GM12878 (cell line): ENCODE data around the gene SMAD2.

ENCODE experiments used
- CBFB ChIP-seq: IDR thresholded peaks from 2 replicates; pipeline ENCODE4 v1.6.1; 2016; ENCODE audit warnings: antibody characterized with exemption, low read depth
- CTCF ChIP-seq, 3 experiments: IDR thresholded peaks in 2 of 3; conservative IDR thresholded peaks in 1 of 3; 2 replicates each; pipeline ENCODE4 v1.5.1; 2011; ENCODE audit warnings: low read depth in 3 of 3, low read length in 3 of 3, mild to moderate bottlenecking in 3 of 3, control low read depth in 2 of 3, moderate library complexity in 2 of 3, inconsistent platforms in 1 of 3, mixed read lengths in 1 of 3; ENCODE audit not compliant: control insufficient read depth in 2 of 3, insufficient read depth in 1 of 3; ENCODE audit errors: extremely low read depth in 1 of 3
- EP300 ChIP-seq, 2 experiments: fragments of 150-350 bp in 1 of 2; IDR thresholded peaks; 2 replicates each; pipeline ENCODE4 v1.6.1; 2011 to 2012; ENCODE audit warnings: low read depth in 2 of 2, low read length in 2 of 2, borderline replicate concordance in 1 of 2, improper control_type of control experiment in 1 of 2, inconsistent platforms in 1 of 2; ENCODE audit not compliant: control insufficient read depth in 1 of 2
- REST ChIP-seq: IDR thresholded peaks from 2 replicates; pipeline ENCODE4 v1.6.1; 2012; ENCODE audit warnings: mild to moderate bottlenecking, low read depth, low read length
- ZNF217 ChIP-seq: fragments of 450-650 bp; IDR thresholded peaks from 2 replicates; pipeline ENCODE4 v1.6.1; 2017; ENCODE audit warnings: antibody characterized with exemption, mild to moderate bottlenecking

DNA sequence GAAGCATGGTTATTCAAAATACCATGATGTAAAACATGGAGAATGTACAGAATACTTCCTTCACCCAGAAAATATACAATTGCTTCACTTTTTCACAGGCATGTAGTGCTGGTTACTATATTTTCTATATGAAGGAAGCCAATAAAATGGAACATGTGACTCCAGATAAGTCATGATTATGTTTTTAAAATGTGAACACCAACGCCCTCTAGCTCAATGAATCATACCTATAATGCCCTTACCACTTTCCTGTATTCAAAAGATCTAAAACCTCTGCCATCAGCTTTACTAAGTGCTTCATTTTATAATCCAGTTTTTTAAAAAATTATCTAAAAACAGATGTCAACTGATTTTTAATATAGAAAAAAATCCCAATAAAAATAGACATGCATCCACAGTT, 59.9 kb downstream of the SMAD2 start:
- no peak for TF ChIP-seq CTCF (IDR thresholded peaks at IDR 0.05 in 2 of 3, conservative IDR thresholded peaks at IDR 0.05 in 1 of 3; ENCODE audit: control insufficient read depth in 2 of 3, extremely low read depth in 1 of 3, insufficient read depth in 1 of 3, low read depth in 3 of 3, low read length in 3 of 3)
- TF ChIP-seq ZNF217 = no peak
- TF ChIP-seq REST = no peak
- TF ChIP-seq EP300 (IDR thresholded peaks at IDR 0.05; ENCODE audit: borderline replicate concordance in 1 of 2, control insufficient read depth in 1 of 2, low read depth in 2 of 2, low read length in 2 of 2) = no peak
- no peak for TF ChIP-seq CBFB
